ENCODE results near the gene KAZN.

Gene KAZN

GRCh38 chr1:14636897-14637632, 38.6 kb downstream of the KAZN start:
- H3K4me3 ChIP-seq (ENCODE audit: low read depth, low read length) = no peak overlapping the region
- TF ChIP-seq, protein P1, sequence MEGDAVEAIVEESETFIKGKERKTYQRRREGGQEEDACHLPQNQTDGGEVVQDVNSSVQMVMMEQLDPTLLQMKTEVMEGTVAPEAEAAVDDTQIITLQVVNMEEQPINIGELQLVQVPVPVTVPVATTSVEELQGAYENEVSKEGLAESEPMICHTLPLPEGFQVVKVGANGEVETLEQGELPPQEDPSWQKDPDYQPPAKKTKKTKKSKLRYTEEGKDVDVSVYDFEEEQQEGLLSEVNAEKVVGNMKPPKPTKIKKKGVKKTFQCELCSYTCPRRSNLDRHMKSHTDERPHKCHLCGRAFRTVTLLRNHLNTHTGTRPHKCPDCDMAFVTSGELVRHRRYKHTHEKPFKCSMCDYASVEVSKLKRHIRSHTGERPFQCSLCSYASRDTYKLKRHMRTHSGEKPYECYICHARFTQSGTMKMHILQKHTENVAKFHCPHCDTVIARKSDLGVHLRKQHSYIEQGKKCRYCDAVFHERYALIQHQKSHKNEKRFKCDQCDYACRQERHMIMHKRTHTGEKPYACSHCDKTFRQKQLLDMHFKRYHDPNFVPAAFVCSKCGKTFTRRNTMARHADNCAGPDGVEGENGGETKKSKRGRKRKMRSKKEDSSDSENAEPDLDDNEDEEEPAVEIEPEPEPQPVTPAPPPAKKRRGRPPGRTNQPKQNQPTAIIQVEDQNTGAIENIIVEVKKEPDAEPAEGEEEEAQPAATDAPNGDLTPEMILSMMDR (IDR thresholded peaks at IDR 0.05; ENCODE audit: borderline replicate concordance, insufficient read depth, low read depth, low read length) = no peak

DNA sequence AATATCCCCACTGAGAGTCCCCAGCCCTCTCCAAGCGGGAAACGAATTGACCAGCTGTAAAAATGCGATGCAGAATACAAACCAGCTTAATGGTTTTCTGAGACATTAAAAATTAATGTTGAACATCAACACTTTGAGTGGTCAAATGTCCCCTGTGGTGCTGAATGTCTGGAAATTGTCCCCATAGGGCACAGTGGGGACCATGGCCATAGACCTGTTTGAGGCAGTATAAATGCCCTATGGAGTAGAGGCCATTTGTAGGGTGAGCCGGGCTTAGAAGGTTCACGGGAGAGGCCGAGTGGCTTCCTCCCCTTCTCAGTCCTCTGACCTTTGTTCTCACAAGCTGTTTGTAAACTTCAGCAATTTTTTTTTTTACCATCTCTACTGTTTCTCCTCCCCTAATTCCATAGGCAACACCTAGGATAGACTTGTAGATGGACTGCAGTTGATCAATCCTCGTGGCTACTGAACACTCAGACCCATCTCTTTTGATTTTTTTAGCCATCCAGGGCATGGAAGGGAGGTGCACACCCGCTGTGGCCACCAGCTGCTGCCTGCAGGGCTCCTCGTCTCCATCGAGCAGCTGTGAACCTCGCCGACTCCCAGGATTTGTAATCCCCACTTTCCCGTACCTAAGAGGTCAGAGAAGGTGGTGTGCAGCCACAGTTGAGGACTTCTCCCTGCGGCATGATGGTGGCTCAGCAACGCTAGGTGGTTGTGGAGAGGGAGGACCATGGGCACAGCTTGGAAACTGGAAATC, 41.0 kb downstream of the KAZN start:
- TF ChIP-seq, protein P1 (IDR thresholded peaks at IDR 0.05; ENCODE audit: borderline replicate concordance, insufficient read depth, low read depth, low read length) = no peak
- no peak overlapping the region for H3K4me3 ChIP-seq (ENCODE audit: low read depth, low read length)

DNA sequence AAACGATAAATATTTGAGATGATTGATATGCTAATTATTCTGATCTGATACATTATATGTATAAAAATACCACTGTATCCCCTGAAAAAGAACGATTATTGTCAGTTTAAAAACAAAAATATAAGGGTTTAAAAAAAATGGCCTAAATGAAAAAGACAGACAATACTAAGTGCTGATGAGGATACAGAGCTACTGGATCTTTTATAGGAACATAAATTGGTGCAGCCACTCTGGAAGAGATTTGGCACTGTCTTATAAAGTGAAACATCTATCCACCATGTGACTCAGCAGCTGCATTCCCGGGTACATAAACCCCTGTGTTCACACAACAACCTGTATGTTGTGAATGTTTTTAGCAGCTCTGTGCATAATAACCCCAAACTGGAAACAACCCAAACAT, 44.2 kb downstream of the KAZN start:
- H3K4me3 ChIP-seq (ENCODE audit: low read depth, low read length) = no peak overlapping the region
- TF ChIP-seq, protein P1 (IDR thresholded peaks at IDR 0.05; ENCODE audit: borderline replicate concordance, insufficient read depth, low read depth, low read length) = no peak

DNA sequence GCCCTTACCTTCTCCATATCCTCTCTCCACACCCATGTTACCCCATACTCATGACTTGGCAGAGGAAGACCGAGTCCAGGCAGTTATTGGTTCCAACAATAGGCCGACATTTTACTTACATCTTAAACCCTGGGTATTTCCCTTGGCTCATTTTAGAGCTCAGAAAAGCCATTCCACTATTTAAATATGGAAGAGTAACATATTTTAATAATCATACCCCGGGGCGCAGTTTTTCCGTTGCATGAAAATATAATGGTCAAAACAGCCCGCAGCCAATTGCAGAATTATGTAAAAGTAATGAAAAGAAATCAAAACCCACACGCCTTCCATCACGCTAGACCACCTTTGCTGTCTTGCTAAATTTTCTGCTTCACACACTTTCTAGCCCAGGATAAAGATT, 48.5 kb downstream of the KAZN start:
- H3K4me3 ChIP-seq (ENCODE audit: low read depth, low read length) = no peak overlapping the region
- TF ChIP-seq, protein P1 (IDR thresholded peaks at IDR 0.05; ENCODE audit: borderline replicate concordance, insufficient read depth, low read depth, low read length) = no peak

DNA sequence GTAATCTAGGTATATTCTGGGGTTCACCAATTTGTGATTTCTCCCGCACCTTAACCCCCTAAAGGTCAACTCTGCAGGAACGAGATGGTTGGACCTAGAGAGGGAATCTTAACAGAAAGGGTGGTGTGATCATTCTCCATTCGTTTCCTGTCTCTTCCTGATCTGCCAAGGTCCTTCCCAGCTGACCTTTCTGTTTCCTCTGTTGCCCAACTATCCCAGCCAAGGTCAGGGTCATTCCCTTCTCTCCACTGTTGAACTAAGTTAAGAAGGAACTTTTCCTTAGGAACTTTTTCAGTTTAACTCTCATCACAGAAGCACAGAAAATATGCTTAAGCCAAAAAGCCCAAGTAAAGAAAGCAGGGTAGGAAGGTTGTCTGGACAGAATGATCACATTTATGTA, 49.3 kb downstream of the KAZN start:
- no peak overlapping the region for H3K4me3 ChIP-seq (ENCODE audit: low read depth, low read length)
- TF ChIP-seq, protein P1 (IDR thresholded peaks at IDR 0.05; ENCODE audit: borderline replicate concordance, insufficient read depth, low read depth, low read length) = no peak

- TF ChIP-seq, protein P1 (IDR thresholded peaks at IDR 0.05; ENCODE audit: borderline replicate concordance, insufficient read depth, low read depth, low read length) = no peak
Measured at GRCh38 chr1:14648391-14648790, 49.9 kb downstream of the KAZN start.

More at GRCh38 chr1:14648391-14648790, 49.9 kb downstream of the KAZN start:
- H3K4me3 ChIP-seq (ENCODE audit: low read depth, low read length) = no peak overlapping the region
